Measurements from ENCODE around the gene GPI.
"Not testable (repeated sequence)": the region's sequence is repeated elsewhere in the genome, so short reads cannot be mapped to it uniquely, and the experiment has no call there.

The GPI gene

GRCh38 chr19:34370117-34370516 lies 5.1 kb downstream of the GPI start:
- DNase-seq: no peak

- no peak for DNase-seq
These were observed 6.0 kb downstream of the GPI start for GRCh38 chr19:34370983-34371382.

- DNase-seq: no peak
These were observed 8.7 kb downstream of the GPI start for GRCh38 chr19:34373601-34374288.

GRCh38 chr19:34375598-34375997 lies 10.6 kb downstream of the GPI start:
- DNase-seq: no peak

GRCh38 chr19:34380639-34381241 lies 15.7 kb downstream of the GPI start:
- no peak for DNase-seq

- no peak for DNase-seq
These were observed 16.6 kb downstream of the GPI start for GRCh38 chr19:34381399-34382251.

GRCh38 chr19:34382471-34382870 lies 17.5 kb downstream of the GPI start:
- no peak for DNase-seq

- no peak for DNase-seq
These were observed 18.6 kb downstream of the GPI start for GRCh38 chr19:34383599-34383998.

- no peak for DNase-seq
These were observed 21.8 kb downstream of the GPI start for GRCh38 chr19:34386645-34387445.

GRCh38 chr19:34387446-34387810 lies 22.4 kb downstream of the GPI start:
- no peak for DNase-seq

GRCh38 chr19:34388745-34389144 lies 23.7 kb downstream of the GPI start:
- DNase-seq: not testable (repeated sequence)

- no peak for DNase-seq
These were observed 26.8 kb downstream of the GPI start for GRCh38 chr19:34391813-34392212.

- DNase-seq: no peak
These were observed 28.0 kb downstream of the GPI start for GRCh38 chr19:34393031-34393430.

- DNase-seq: no peak
These were observed 28.6 kb downstream of the GPI start for GRCh38 chr19:34393629-34394028.

- DNase-seq: no peak
These were observed 32.9 kb downstream of the GPI start for GRCh38 chr19:34397853-34398252.

GRCh38 chr19:34399886-34400285 lies 34.9 kb downstream of the GPI start:
- DNase-seq: no peak

- DNase-seq: not testable (repeated sequence)
These were observed 35.8 kb downstream of the GPI start for GRCh38 chr19:34400844-34401243.

GRCh38 chr19:34402074-34402600 lies 37.1 kb downstream of the GPI start:
- no peak for DNase-seq

GRCh38 chr19:34403784-34404108 lies 38.8 kb downstream of the GPI start:
- no peak for DNase-seq

- peak; percentile 81 for DNase-seq
These were observed 39.3 kb downstream of the GPI start, which contains the start of gene PDCD2L for GRCh38 chr19:34404109-34404909. TSS of gene PDCD2L (plus strand) at chr19:34404399. CDS start at chr19:34404431, 32 bp downstream.

GRCh38 chr19:34405892-34406660 lies 41.1 kb downstream of the GPI start:
- no peak for DNase-seq
